HepG2 (cell line): ENCODE results near the gene CABLES2. TPM values are rescaled to one million over a fixed set of nuclear protein-coding genes. Genes with fewer than 3 reads are reported as not detected.

ENCODE experiments used
- FOSL2 ChIP-seq: sonication (generic); formaldehyde crosslinking; IDR thresholded peaks from 2 replicates; pipeline ENCODE4 v1.4.0; 2020; ENCODE audit warnings: missing genetic modification reagents
- KDM2A ChIP-seq: sonication (generic); formaldehyde crosslinking; IDR thresholded peaks from 2 replicates; pipeline ENCODE4 v1.4.0; 2020; ENCODE audit warnings: low read depth, missing genetic modification reagents, borderline replicate concordance
- MEIS2 ChIP-seq: sonication (generic); formaldehyde crosslinking; IDR thresholded peaks from 2 replicates; pipeline ENCODE4 v1.9.0; 2021; ENCODE audit warnings: mild to moderate bottlenecking, missing genetic modification reagents
- NCOA2 ChIP-seq: sonication (generic); formaldehyde crosslinking; IDR thresholded peaks from 2 replicates; pipeline ENCODE4 v1.8.0; 2022; ENCODE audit warnings: inconsistent platforms
- REL ChIP-seq: sonication (generic); formaldehyde crosslinking; conservative IDR thresholded peaks from 2 replicates; pipeline ENCODE4 v1.8.0; 2022; ENCODE audit warnings: mild to moderate bottlenecking, missing genetic modification reagents, moderate library complexity
- ZNF264 ChIP-seq: sonication (generic); formaldehyde crosslinking; IDR thresholded peaks from 2 replicates; pipeline ENCODE4 v1.4.0; 2020; ENCODE audit warnings: missing genetic modification reagents
- ZNF326 ChIP-seq: sonication (generic); formaldehyde crosslinking; IDR thresholded peaks from 2 replicates; pipeline ENCODE4 v1.4.0; 2020; ENCODE audit warnings: missing genetic modification reagents, borderline replicate concordance
- ZNF343 ChIP-seq: sonication (generic); formaldehyde crosslinking; IDR thresholded peaks from 2 replicates; pipeline ENCODE4 v1.4.0; 2020; ENCODE audit warnings: mild to moderate bottlenecking, missing genetic modification reagents
- ZNF350 ChIP-seq: sonication (generic); formaldehyde crosslinking; IDR thresholded peaks from 2 replicates; pipeline ENCODE4 v1.4.0; 2020; ENCODE audit warnings: mild to moderate bottlenecking, low read depth, missing genetic modification reagents, borderline replicate concordance
- ZNF614 ChIP-seq: IDR thresholded peaks from 2 replicates; pipeline ENCODE4 v1.6.1; 2018; ENCODE audit warnings: missing biosample characterization, missing genetic modification reagents, inconsistent platforms, borderline replicate concordance
- ZNF670 ChIP-seq: sonication (generic); formaldehyde crosslinking; IDR thresholded peaks from 2 replicates; pipeline ENCODE4 v1.8.0; 2022; ENCODE audit warnings: mild to moderate bottlenecking, missing genetic modification reagents, borderline replicate concordance
- ZNF746 ChIP-seq: sonication (generic); formaldehyde crosslinking; IDR thresholded peaks from 2 replicates; pipeline ENCODE4 v1.8.0; 2022; ENCODE audit warnings: mild to moderate bottlenecking, missing genetic modification reagents
- ZNF777 ChIP-seq: sonication (generic); formaldehyde crosslinking; IDR thresholded peaks from 2 replicates; pipeline ENCODE4 v1.4.0; 2020; ENCODE audit warnings: missing genetic modification reagents
- polyA plus RNA-seq, 8 experiments: library from polyadenylated mRNA; depleted of rRNA in 3 of 8; stranded (reverse) in 7 of 8; unstranded in 1 of 8; fragments of >200 nt; fragmentation: Illumina TruSeq in 4 of 8; extraction: Trizol in 4 of 8; gene quantifications; 2 replicates each; pipeline versions ENCODE4 v1.2.1 to v1.2.3, GENCODE V29; 2011 to 2016; ENCODE audit warnings: low read depth in 4 of 8, missing spikeins in 1 of 8, mixed read lengths in 1 of 8; ENCODE audit not compliant: insufficient read depth in 1 of 8
- total RNA-seq, 5 experiments: library from RNA; depleted of rRNA; stranded (reverse); fragments of >200 nt; fragmentation: Illumina TruSeq; extraction: Trizol; gene quantifications; 2 replicates each; pipeline ENCODE4 v1.2.3, GENCODE V29; 2016; ENCODE audit warnings: low read depth in 1 of 5
- TF ChIP-seq, protein P1 (sequence below): sonication (generic); formaldehyde crosslinking; IDR thresholded peaks from 2 replicates; pipeline ENCODE4 v1.9.0; 2021; ENCODE audit warnings: mild to moderate bottlenecking, missing genetic modification reagents
- TF ChIP-seq, protein P2 (sequence below): sonication (generic); formaldehyde crosslinking; IDR thresholded peaks from 2 replicates; pipeline ENCODE4 v1.4.0; 2020; ENCODE audit warnings: missing genetic modification reagents, borderline replicate concordance
- TF ChIP-seq, protein P3 (sequence below): sonication (generic); formaldehyde crosslinking; IDR thresholded peaks from 2 replicates; pipeline ENCODE4 v1.4.0; 2020; ENCODE audit warnings: mild to moderate bottlenecking, missing genetic modification reagents

The CABLES2 gene
- total and polyA plus RNA-seq, 2 of the 13 experiments (the other 11 are each of a cell fraction or from before 2014, with no cell fraction given), result 5.2 to 9.7 TPM

DNA sequence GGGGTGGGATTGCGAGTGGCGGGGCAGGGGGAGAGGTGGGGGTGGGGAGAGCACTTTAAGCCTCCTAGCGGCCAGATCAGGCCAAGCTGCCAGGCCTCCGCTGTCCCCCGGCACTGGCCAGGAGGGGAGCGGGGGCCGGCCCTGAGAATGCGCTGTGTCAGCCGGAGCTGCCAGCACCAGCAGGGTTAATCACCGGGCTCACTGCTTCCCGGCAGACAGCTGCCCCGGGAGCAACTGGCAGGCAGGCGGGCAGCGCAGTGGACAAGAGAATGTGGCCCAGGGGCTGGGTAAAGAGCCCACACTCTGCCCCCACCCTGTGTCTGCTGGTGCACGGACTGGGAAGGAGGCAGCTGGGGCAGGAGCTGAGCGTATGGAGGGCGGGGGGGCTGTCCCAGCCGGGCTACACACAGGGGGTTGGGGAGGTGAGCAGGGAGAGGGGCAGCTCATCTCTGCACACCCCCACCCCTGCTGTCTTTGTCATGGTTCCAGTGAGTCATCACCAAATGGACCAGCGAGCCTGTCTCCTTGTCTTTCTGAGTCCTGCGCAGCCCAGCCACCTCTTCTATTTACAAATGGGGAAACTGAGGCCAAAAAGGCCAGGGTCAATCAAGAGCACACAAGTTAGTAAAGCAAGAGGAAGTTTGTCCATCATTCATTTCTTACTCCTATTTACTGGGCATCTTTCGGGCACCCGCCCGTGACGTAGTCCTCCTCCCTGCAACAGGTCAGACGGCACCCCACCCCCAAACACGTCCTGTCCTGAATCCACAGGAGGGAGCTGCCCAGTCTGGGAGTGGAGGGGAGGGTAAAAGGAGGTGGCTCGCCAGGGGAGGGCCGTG is 37.9 kb downstream of the CABLES2 start (continued):
- TF ChIP-seq, protein P1, sequence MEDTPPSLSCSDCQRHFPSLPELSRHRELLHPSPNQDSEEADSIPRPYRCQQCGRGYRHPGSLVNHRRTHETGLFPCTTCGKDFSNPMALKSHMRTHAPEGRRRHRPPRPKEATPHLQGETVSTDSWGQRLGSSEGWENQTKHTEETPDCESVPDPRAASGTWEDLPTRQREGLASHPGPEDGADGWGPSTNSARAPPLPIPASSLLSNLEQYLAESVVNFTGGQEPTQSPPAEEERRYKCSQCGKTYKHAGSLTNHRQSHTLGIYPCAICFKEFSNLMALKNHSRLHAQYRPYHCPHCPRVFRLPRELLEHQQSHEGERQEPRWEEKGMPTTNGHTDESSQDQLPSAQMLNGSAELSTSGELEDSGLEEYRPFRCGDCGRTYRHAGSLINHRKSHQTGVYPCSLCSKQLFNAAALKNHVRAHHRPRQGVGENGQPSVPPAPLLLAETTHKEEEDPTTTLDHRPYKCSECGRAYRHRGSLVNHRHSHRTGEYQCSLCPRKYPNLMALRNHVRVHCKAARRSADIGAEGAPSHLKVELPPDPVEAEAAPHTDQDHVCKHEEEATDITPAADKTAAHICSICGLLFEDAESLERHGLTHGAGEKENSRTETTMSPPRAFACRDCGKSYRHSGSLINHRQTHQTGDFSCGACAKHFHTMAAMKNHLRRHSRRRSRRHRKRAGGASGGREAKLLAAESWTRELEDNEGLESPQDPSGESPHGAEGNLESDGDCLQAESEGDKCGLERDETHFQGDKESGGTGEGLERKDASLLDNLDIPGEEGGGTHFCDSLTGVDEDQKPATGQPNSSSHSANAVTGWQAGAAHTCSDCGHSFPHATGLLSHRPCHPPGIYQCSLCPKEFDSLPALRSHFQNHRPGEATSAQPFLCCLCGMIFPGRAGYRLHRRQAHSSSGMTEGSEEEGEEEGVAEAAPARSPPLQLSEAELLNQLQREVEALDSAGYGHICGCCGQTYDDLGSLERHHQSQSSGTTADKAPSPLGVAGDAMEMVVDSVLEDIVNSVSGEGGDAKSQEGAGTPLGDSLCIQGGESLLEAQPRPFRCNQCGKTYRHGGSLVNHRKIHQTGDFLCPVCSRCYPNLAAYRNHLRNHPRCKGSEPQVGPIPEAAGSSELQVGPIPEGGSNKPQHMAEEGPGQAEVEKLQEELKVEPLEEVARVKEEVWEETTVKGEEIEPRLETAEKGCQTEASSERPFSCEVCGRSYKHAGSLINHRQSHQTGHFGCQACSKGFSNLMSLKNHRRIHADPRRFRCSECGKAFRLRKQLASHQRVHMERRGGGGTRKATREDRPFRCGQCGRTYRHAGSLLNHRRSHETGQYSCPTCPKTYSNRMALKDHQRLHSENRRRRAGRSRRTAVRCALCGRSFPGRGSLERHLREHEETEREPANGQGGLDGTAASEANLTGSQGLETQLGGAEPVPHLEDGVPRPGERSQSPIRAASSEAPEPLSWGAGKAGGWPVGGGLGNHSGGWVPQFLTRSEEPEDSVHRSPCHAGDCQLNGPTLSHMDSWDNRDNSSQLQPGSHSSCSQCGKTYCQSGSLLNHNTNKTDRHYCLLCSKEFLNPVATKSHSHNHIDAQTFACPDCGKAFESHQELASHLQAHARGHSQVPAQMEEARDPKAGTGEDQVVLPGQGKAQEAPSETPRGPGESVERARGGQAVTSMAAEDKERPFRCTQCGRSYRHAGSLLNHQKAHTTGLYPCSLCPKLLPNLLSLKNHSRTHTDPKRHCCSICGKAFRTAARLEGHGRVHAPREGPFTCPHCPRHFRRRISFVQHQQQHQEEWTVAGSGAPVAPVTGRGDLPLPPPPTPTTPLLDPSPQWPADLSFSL (CRISPR knock-in tag), result no peak
- TF ChIP-seq ZNF670 (CRISPR knock-in tag), result no peak
- TF ChIP-seq ZNF343 (CRISPR knock-in tag), result peak; percentile 68; the same call in 1 of the 2 replicates
- peak; percentile 89 for TF ChIP-seq FOSL2 (CRISPR knock-in tag)
- TF ChIP-seq REL (CRISPR knock-in tag), result 0 out of 2 replicates have a peak, but pooled peaks have one; percentile 23
- no peak for TF ChIP-seq ZNF746
- TF ChIP-seq ZNF614 (CRISPR knock-in tag), result peak; percentile 63
- TF ChIP-seq KDM2A (CRISPR knock-in tag), result peak; percentile 43
- TF ChIP-seq, protein P2, sequence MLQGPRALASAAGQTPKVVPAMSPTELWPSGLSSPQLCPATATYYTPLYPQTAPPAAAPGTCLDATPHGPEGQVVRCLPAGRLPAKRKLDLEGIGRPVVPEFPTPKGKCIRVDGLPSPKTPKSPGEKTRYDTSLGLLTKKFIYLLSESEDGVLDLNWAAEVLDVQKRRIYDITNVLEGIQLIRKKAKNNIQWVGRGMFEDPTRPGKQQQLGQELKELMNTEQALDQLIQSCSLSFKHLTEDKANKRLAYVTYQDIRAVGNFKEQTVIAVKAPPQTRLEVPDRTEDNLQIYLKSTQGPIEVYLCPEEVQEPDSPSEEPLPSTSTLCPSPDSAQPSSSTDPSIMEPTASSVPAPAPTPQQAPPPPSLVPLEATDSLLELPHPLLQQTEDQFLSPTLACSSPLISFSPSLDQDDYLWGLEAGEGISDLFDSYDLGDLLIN (CRISPR knock-in tag), result no peak; the same call in 1 of the 2 replicates
- no peak for TF ChIP-seq ZNF264 (CRISPR knock-in tag)
- no peak; the same call in 1 of the 2 replicates for TF ChIP-seq ZNF350 (CRISPR knock-in tag)
- TF ChIP-seq, protein P3, sequence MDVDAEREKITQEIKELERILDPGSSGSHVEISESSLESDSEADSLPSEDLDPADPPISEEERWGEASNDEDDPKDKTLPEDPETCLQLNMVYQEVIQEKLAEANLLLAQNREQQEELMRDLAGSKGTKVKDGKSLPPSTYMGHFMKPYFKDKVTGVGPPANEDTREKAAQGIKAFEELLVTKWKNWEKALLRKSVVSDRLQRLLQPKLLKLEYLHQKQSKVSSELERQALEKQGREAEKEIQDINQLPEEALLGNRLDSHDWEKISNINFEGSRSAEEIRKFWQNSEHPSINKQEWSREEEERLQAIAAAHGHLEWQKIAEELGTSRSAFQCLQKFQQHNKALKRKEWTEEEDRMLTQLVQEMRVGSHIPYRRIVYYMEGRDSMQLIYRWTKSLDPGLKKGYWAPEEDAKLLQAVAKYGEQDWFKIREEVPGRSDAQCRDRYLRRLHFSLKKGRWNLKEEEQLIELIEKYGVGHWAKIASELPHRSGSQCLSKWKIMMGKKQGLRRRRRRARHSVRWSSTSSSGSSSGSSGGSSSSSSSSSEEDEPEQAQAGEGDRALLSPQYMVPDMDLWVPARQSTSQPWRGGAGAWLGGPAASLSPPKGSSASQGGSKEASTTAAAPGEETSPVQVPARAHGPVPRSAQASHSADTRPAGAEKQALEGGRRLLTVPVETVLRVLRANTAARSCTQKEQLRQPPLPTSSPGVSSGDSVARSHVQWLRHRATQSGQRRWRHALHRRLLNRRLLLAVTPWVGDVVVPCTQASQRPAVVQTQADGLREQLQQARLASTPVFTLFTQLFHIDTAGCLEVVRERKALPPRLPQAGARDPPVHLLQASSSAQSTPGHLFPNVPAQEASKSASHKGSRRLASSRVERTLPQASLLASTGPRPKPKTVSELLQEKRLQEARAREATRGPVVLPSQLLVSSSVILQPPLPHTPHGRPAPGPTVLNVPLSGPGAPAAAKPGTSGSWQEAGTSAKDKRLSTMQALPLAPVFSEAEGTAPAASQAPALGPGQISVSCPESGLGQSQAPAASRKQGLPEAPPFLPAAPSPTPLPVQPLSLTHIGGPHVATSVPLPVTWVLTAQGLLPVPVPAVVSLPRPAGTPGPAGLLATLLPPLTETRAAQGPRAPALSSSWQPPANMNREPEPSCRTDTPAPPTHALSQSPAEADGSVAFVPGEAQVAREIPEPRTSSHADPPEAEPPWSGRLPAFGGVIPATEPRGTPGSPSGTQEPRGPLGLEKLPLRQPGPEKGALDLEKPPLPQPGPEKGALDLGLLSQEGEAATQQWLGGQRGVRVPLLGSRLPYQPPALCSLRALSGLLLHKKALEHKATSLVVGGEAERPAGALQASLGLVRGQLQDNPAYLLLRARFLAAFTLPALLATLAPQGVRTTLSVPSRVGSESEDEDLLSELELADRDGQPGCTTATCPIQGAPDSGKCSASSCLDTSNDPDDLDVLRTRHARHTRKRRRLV (CRISPR knock-in tag), result no peak
- TF ChIP-seq ZNF326, result peak; percentile 85; the same call in 1 of the 2 replicates
- TF ChIP-seq MEIS2, result peak; percentile 71; the same call in 1 of the 2 replicates
- peak; percentile 44 for TF ChIP-seq NCOA2 (CRISPR knock-in tag)
- peak; percentile 50; the same call in 1 of the 2 replicates for TF ChIP-seq ZNF777 (CRISPR knock-in tag)
